H1 (cell line): ENCODE results near the gene C5orf58. TPM values are rescaled to one million over a fixed set of nuclear protein-coding genes. Genes with fewer than 3 reads are reported as not detected.

Experiments
- CTCF ChIA-PET: fragments of 300-600 bp; sonication (Branson Sonifier 250); formaldehyde crosslinking; loops from one replicate; lab custom pipeline; 2021; ENCODE audit not compliant: partially characterized antibody; lab: Charles Lee
- POLR2A ChIA-PET: fragments of 300-600 bp; sonication (Branson Sonifier 250); formaldehyde crosslinking; loops from one replicate; lab custom pipeline; 2021; ENCODE audit warnings: inconsistent platforms; ENCODE audit not compliant: partially characterized antibody; lab: Charles Lee
- DNase-seq, 2 experiments: peaks; one replicate each; pipeline versions ENCODE4 v3.0.0 to v3.0.0-alpha.2; 2010 to 2022; ENCODE audit warnings: low spot score in 2 of 2, low read depth in 1 of 2, mixed read lengths in 1 of 2
- FAIRE-seq: peaks from 2 replicates; lab custom pipeline; 2011; peaks lifted over from hg19 to GRCh38; lab: Jason Lieb, UNC
- H2AFZ ChIP-seq: 2 replicates; pipeline ENCODE4 v1.8.1; 2012; ENCODE audit warnings: low read length, inconsistent platforms
- H2AK5ac ChIP-seq: 2 replicates; pipeline ENCODE4 v1.6.1; 2013; ENCODE audit warnings: low read depth, low read length
- H2BK120ac ChIP-seq: replicated peaks from 2 replicates; pipeline ENCODE3; 2013; ENCODE audit warnings: low read depth, low read length, inconsistent platforms
- H2BK12ac ChIP-seq: 2 replicates; pipeline ENCODE4 v1.6.1; 2013; ENCODE audit warnings: low read depth, low read length
- H2BK15ac ChIP-seq: 2 replicates; pipeline ENCODE4 v1.6.1; 2013; ENCODE audit warnings: low read length
- H2BK20ac ChIP-seq: 2 replicates; pipeline ENCODE4 v1.6.1; 2013; ENCODE audit warnings: low read length
- H2BK5ac ChIP-seq: 2 replicates; pipeline ENCODE4 v1.6.1; 2013; ENCODE audit warnings: low read depth, low read length
- H3K14ac ChIP-seq: 2 replicates; pipeline ENCODE4 v1.6.1; 2013; ENCODE audit warnings: inconsistent platforms; ENCODE audit not compliant: insufficient read length
- H3K18ac ChIP-seq: 2 replicates; pipeline ENCODE4 v1.6.1; 2013; ENCODE audit warnings: low read length; ENCODE audit errors: extremely low read depth
- H3K23ac ChIP-seq: 2 replicates; pipeline ENCODE4 v1.6.1; 2013; ENCODE audit warnings: inconsistent platforms; ENCODE audit not compliant: insufficient read length
- H3K23me2 ChIP-seq: 2 replicates; pipeline ENCODE4 v1.6.1; 2013; ENCODE audit warnings: low read depth, low read length
- H3K27ac ChIP-seq: 2 replicates; pipeline ENCODE4 v1.6.1; 2011; ENCODE audit warnings: low read depth, low read length, inconsistent platforms
- H3K27me3 ChIP-seq, 4 experiments: replicated peaks in 1 of 4; 1 replicate in 1 of 4; 2 replicates in 3 of 4; pipeline versions ENCODE4 v1.6.1 to v1.8.1; 2011 to 2013; ENCODE audit warnings: low read length in 3 of 4, mild to moderate bottlenecking in 3 of 4, inconsistent platforms in 2 of 4, mixed read lengths in 2 of 4, moderate library complexity in 1 of 4; ENCODE audit not compliant: control insufficient read depth in 3 of 4, insufficient read depth in 3 of 4; ENCODE audit errors: extremely low read depth in 1 of 4
- H3K36me3 ChIP-seq, 4 experiments: 2 replicates each; pipeline versions ENCODE4 v1.6.1 to v1.8.1; 2011 to 2013; ENCODE audit warnings: mild to moderate bottlenecking in 4 of 4, low read length in 3 of 4, moderate library complexity in 2 of 4, control low read depth in 1 of 4, inconsistent platforms in 1 of 4; ENCODE audit not compliant: insufficient read depth in 4 of 4, control insufficient read depth in 2 of 4
- H3K4ac ChIP-seq: replicated peaks from 2 replicates; pipeline ENCODE3; 2013; ENCODE audit warnings: low read length, low read depth, mixed read lengths, inconsistent platforms; ENCODE audit not compliant: insufficient read length
- H3K4me1 ChIP-seq, 4 experiments: replicated peaks in 1 of 4; 1 replicate in 1 of 4; 2 replicates in 3 of 4; pipeline versions ENCODE4 v1.6.1 to v1.8.1; 2011 to 2013; ENCODE audit warnings: low read length in 3 of 4, inconsistent platforms in 2 of 4, mixed read lengths in 1 of 4; ENCODE audit not compliant: insufficient read depth in 4 of 4, control insufficient read depth in 3 of 4
- H3K4me2 ChIP-seq, 2 experiments: 2 replicates each; pipeline versions ENCODE4 v1.6.1 to v1.8.1; 2011 to 2013; ENCODE audit warnings: low read depth in 2 of 2, low read length in 2 of 2, control low read depth in 1 of 2, inconsistent platforms in 1 of 2, mild to moderate bottlenecking in 1 of 2; ENCODE audit not compliant: insufficient read depth in 1 of 2
- H3K4me3 ChIP-seq, 4 experiments: fragments of 200-600, 300-600 bp in 1 of 4; sonication (generic), shearing (Covaris generic), sonication (Bioruptor Twin) in 1 of 4; 2 replicates each; pipeline versions ENCODE4 v1.5.1 to v1.8.1; 2011 to 2016; ENCODE audit warnings: low read length in 4 of 4, low read depth in 3 of 4, control low read depth in 2 of 4, inconsistent platforms in 2 of 4, mild to moderate bottlenecking in 2 of 4, mixed read lengths in 1 of 4, moderate library complexity in 1 of 4; ENCODE audit not compliant: insufficient read depth in 2 of 4; ENCODE audit errors: extremely low read depth in 1 of 4
- H3K56ac ChIP-seq: replicated peaks from 2 replicates; pipeline ENCODE3; 2013; ENCODE audit warnings: low read depth, mild to moderate bottlenecking, mixed read lengths, low read length, inconsistent platforms; ENCODE audit not compliant: insufficient read length
- H3K79me1 ChIP-seq: 2 replicates; pipeline ENCODE4 v1.6.1; 2013; ENCODE audit warnings: low read depth, low read length, control low read depth
- H3K79me2 ChIP-seq, 2 experiments: 2 replicates each; pipeline versions ENCODE4 v1.6.1 to v1.8.1; 2012 to 2013; ENCODE audit warnings: low read length in 2 of 2, mild to moderate bottlenecking in 2 of 2, inconsistent platforms in 1 of 2; ENCODE audit not compliant: insufficient read depth in 2 of 2, control insufficient read depth in 1 of 2
- H3K9ac ChIP-seq, 4 experiments: replicated peaks in 1 of 4; 1 replicate in 1 of 4; 2 replicates in 3 of 4; pipeline versions ENCODE4 v1.6.1 to v1.8.1; 2011 to 2013; ENCODE audit warnings: low read depth in 3 of 4, low read length in 3 of 4, control low read depth in 2 of 4, mild to moderate bottlenecking in 2 of 4, moderate library complexity in 2 of 4, inconsistent platforms in 1 of 4; ENCODE audit errors: extremely low read depth in 1 of 4
- H3K9me3 ChIP-seq, 2 experiments: 2 replicates each; pipeline versions ENCODE4 v1.6.1 to v1.8.1; 2012 to 2013; ENCODE audit warnings: mild to moderate bottlenecking in 2 of 2, moderate library complexity in 2 of 2, control low read depth in 1 of 2, inconsistent platforms in 1 of 2, low read depth in 1 of 2, low read length in 1 of 2, mixed read lengths in 1 of 2; ENCODE audit not compliant: insufficient read depth in 2 of 2
- H4K20me1 ChIP-seq, 2 experiments: replicated peaks in 1 of 2; 2 replicates each; pipeline versions ENCODE3 to v1.8.1; 2011 to 2013; ENCODE audit warnings: inconsistent platforms in 2 of 2, low read length in 2 of 2, mild to moderate bottlenecking in 1 of 2; ENCODE audit not compliant: insufficient read depth in 2 of 2, control insufficient read depth in 1 of 2
- H4K5ac ChIP-seq: 2 replicates; pipeline ENCODE4 v1.6.1; 2013; ENCODE audit warnings: low read length, low read depth, mixed read lengths, inconsistent platforms; ENCODE audit not compliant: insufficient read length
- H4K8ac ChIP-seq: 2 replicates; pipeline ENCODE4 v1.8.0; 2013; ENCODE audit warnings: mild to moderate bottlenecking, moderate library complexity, low read length, inconsistent platforms; ENCODE audit not compliant: insufficient read depth; ENCODE audit errors: extremely low read depth
- H4K91ac ChIP-seq: replicated peaks from 2 replicates; pipeline ENCODE3; 2013; ENCODE audit warnings: low read length, mixed read lengths, inconsistent platforms; ENCODE audit not compliant: insufficient read length
- MAFK ChIP-seq: IDR thresholded peaks from 2 replicates; pipeline ENCODE4 v1.6.1; 2012; ENCODE audit warnings: low read depth, mild to moderate bottlenecking, improper control_type of control experiment, low read length
- MAX ChIP-seq: IDR thresholded peaks from 2 replicates; pipeline ENCODE4 v1.6.1; 2012; ENCODE audit warnings: inconsistent platforms
- whole genome bisulfite sequencing, 2 experiments: shearing (Covaris generic) in 1 of 2; methylation state at CpG; one replicate each; pipeline versions ENCODE4 v1.1.6 to v1.1.7; 2013 to 2015; ENCODE audit warnings: low lambda C conversion rate in 2 of 2, mixed read lengths in 2 of 2, inconsistent platforms in 1 of 2, low coverage in 1 of 2, missing lambda C conversion rate in 1 of 2; ENCODE audit not compliant: insufficient replicate concordance in 2 of 2, insufficient coverage in 1 of 2, insufficient read length in 1 of 2; ENCODE audit errors: extremely low coverage in 1 of 2, missing lambda C conversion rate in 1 of 2; 5-methylcytosine and 5-hydroxymethylcytosine counted together
- polyA plus RNA-seq, 7 experiments: library from polyadenylated mRNA; depleted of rRNA in 3 of 7; stranded (reverse) in 5 of 7; unstranded in 2 of 7; fragments of >200 nt in 5 of 7; fragments of 200-250 nt in 2 of 7; gene quantifications; 1 replicate in 5 of 7; 2 replicates in 1 of 7; 4 replicates in 1 of 7; pipeline versions ENCODE4 v1.2.1 to v1.2.3, GENCODE V29; 2011 to 2013; ENCODE audit warnings: missing spikeins in 2 of 7, mixed read lengths in 2 of 7
- total RNA-seq: library from RNA; stranded (reverse); fragmentation: NEBNext Ultra II Directional; extraction: Animal tissue kit (Norgen Biotek cat#: 25700); gene quantifications from 2 replicates; pipeline ENCODE4 v1.2.1, GENCODE V29; 2021

Gene C5orf58
- total and polyA plus RNA-seq, 2 of the 8 experiments (the other 6 are each of a cell fraction or from before 2014, with no cell fraction given) = 0.24 to 1.6 TPM

DNA sequence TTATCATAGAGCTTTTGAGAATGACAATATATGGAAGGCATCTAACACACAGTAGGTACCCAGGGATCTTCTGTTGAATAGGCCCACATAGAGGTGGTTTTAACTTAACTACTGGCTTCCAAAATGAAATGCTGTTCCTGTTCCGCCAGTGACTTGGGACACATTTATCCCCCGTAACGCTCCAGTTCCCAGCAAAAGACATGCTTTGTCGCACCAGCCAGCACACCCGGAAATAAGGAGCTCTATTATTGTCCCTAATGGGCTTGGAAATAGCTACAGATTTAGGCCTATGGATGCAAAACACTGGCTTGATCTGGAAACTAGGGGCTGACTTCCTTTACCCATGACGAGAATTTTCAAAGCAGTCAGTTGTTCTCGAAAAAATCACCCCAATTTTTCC, 45.9 kb upstream of the C5orf58 start:
- no peak overlapping the region for H3K14ac ChIP-seq
- H4K91ac ChIP-seq = no peak overlapping the region
- H4K5ac ChIP-seq = no peak overlapping the region
- H3K79me2 ChIP-seq = no peaks in the 10 kb centered on the region
- no peak overlapping the region for H3K56ac ChIP-seq
- H2BK15ac ChIP-seq = no peak overlapping the region
- no peaks in the 10 kb centered on the region for H3K27me3 ChIP-seq
- peaks cover 0 to 6% (median 3%) of the 10 kb centered on the region in 4 experiments; a peak in 3 of 7 replicates for H3K4me1 ChIP-seq
- H3K36me3 ChIP-seq = no peaks in the 10 kb centered on the region
- H2BK20ac ChIP-seq = no peak overlapping the region
- no peak overlapping the region for H3K4me2 ChIP-seq
- H3K4me3 ChIP-seq = no peak overlapping the region
- no peak overlapping the region for H2BK12ac ChIP-seq
- H2BK5ac ChIP-seq = no peak overlapping the region
- 90% methylated on average over 7 of the region's 7 CpGs; no CpG with 5 or more reads in 1 of the 2 experiments for WGBS, 2 experiments
- H2AK5ac ChIP-seq = no peak overlapping the region
- H3K4ac ChIP-seq = no peak overlapping the region
- no peak overlapping the region for H2AFZ ChIP-seq
- ChIA-PET CTCF (interaction anchor here (0.5 to 9.4 kb wide), 10 partner anchors 8 to 1137 kb away, joined by 3 to 217 read pairs (median 3); partner anchors contain the start of gene FOXI1), POLR2A (no interaction called here)
- no peaks in the 10 kb centered on the region for H4K20me1 ChIP-seq
- no peak overlapping the region for H2BK120ac ChIP-seq
- no peak overlapping the region for H4K8ac ChIP-seq
- H3K27ac ChIP-seq = no peak overlapping the region
- no peak overlapping the region for H3K9ac ChIP-seq
- no peak overlapping the region for H3K23ac ChIP-seq
- no peak overlapping the region for H3K18ac ChIP-seq
- no peaks in the 10 kb centered on the region for H3K79me1 ChIP-seq
- DNase-seq (no peak), FAIRE-seq (no peak)
- no peaks in the 10 kb centered on the region for H3K9me3 ChIP-seq
- H3K23me2 ChIP-seq = no peaks in the 10 kb centered on the region
- TF ChIP-seq MAFK = no peak
- TF ChIP-seq MAX = no peak
